GM10266 (cell line): ENCODE data around the gene NAPEPLD.
"Not testable (repeated sequence)": the region's sequence is repeated elsewhere in the genome, so short reads cannot be mapped to it uniquely, and the experiment has no call there.

Source experiments
- DNase-seq: peaks from one replicate; pipeline ENCODE4 v3.0.0; 2012; ENCODE audit errors: extremely low spot score
- TF ChIP-seq, protein P1 (sequence below): IDR thresholded peaks from 2 replicates; pipeline ENCODE4 v1.5.1; 2012; ENCODE audit warnings: mild to moderate bottlenecking, low read depth; ENCODE audit not compliant: control insufficient read depth, insufficient read depth; ENCODE audit errors: missing control alignments

The NAPEPLD gene

DNA sequence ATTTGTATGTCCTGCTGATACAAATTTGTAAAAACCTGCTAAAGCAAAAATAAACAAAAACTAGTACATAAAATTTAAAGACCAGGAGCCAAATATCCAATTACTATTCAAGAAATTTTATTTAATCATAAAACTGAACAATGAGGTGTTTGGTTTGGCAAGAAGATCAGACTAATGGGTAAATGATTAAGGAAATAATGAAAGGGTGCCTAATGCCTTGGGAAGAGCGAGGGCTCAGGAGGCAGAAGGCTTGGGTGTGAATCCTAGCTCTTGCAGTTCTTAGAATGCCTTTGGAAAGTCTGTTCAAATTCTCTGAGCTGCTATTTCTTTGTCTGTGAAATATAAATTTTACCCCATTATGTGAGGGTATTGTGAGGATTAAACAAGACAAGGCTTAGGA lies 32.4 kb downstream of the NAPEPLD start:
- TF ChIP-seq, protein P1, sequence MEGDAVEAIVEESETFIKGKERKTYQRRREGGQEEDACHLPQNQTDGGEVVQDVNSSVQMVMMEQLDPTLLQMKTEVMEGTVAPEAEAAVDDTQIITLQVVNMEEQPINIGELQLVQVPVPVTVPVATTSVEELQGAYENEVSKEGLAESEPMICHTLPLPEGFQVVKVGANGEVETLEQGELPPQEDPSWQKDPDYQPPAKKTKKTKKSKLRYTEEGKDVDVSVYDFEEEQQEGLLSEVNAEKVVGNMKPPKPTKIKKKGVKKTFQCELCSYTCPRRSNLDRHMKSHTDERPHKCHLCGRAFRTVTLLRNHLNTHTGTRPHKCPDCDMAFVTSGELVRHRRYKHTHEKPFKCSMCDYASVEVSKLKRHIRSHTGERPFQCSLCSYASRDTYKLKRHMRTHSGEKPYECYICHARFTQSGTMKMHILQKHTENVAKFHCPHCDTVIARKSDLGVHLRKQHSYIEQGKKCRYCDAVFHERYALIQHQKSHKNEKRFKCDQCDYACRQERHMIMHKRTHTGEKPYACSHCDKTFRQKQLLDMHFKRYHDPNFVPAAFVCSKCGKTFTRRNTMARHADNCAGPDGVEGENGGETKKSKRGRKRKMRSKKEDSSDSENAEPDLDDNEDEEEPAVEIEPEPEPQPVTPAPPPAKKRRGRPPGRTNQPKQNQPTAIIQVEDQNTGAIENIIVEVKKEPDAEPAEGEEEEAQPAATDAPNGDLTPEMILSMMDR = no peak
- DNase-seq = no peak

DNA sequence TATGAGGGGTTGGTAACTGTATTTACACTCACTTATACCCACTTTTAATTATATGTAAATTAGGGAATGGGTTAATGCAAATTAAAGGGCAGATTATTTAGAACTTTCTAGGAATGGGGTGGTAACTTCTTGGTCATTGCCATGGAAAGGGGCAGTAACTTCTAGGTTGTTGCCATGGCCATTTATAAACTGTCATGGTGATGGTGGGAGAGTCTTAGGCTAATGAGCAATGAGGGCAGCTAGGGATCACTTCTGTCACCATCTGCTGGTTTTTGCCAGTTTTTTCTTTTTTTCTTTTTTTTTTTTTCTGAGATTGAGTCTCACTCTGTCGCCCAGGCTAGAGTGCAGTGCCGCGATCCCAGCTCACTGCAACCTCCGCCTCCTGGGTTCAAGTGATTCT lies 33.1 kb downstream of the NAPEPLD start:
- no peak for DNase-seq

DNA sequence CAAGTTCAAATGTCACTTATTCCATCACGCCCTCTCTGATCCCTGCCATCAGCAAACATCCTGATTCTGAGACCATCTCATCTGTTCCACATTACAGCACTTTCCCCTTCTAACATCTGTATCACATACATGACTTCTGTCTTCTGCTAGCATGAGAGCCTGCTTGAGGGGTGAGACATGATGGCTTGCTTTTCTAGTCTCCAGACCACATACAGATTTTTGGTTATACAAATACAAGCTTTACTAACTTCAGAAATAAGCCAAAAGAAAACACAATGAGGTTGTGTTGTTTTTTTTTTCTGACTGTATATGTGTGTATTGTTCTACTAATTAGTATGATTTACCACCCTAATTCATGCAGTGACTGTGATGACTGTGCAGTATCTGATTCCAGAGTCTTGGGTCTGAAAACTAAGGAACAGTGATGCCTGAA lies 34.3 kb downstream of the NAPEPLD start:
- TF ChIP-seq, protein P1 = no peak

More for the DNA sequence above, 33.1 kb downstream of the NAPEPLD start:
- TF ChIP-seq, protein P1 = no peak

DNA sequence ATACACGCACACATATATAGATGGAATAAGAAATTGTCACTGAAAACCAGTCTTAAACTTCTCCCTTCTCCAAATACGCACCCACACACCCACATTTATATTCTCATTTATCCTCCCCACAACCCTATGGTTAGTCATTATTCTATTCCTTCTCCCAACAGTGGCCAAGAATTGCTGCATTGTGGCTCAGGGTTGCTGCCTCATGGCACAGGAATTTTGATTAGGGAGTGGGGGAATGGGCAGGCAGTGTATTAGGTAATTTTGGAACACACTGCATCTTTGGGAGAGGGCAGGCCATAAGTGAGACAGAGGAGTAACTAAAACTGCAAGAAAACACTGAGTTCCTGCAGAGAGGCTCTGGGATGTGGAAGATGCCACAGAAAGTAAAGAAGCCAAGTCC lies 35.7 kb downstream of the NAPEPLD start:
- TF ChIP-seq, protein P1 = no peak
- no peak for DNase-seq

More for the DNA sequence above, 34.3 kb downstream of the NAPEPLD start:
- DNase-seq = no peak

DNA sequence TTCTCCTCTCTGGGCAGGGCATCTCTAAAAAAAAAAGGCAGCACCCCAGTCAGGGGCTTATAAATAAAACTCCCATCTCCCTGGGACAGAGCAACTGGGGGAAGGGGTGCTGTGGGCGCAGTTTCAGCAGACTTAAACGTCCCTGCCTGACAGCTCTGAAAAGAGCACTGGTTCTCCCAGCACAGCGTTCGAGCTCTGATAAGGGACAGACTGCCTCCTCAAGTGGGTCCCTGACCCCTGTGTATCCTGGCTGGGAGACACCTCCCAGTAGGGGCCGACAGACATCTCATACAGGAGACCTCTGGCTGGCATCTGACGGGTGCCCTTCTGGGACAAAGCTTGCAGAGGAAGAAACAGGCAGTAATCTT lies 42.2 kb downstream of the NAPEPLD start:
- DNase-seq = not testable (repeated sequence)

DNA sequence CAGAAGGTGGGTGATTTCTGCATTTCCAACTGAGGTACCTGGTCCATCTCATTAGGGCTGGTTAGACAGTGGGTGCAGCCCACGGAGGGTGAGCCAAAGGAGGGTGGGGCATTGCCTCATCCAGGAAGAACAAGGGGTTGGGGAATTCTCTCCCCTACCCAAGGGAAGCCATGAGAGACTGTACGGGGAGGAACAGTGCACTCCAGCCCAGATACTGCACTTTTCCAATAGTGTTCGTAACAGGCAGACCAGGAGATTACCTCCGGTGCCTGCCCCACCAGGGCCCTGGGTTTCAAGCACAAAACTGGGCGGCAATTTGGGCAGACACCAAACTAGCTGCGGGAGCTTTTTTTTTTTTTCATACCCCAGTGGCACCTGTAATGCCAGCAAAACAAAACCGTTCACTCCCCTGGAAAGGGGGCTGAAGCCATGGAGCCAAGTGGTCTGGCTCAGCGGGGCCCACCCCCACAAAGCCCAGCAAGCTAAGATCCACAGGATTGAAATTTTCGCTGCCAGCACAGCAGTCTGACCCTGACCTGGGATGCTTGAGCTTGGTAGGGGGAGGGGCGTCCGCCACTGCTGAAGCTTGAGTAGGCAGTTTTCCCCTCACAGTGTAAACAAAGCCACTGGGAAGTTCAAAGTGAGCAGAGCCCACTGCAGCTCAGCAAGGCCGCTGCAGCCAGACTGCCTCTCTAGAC lies 42.7 kb downstream of the NAPEPLD start:
- no peak for DNase-seq
- TF ChIP-seq, protein P1 = no peak

DNA sequence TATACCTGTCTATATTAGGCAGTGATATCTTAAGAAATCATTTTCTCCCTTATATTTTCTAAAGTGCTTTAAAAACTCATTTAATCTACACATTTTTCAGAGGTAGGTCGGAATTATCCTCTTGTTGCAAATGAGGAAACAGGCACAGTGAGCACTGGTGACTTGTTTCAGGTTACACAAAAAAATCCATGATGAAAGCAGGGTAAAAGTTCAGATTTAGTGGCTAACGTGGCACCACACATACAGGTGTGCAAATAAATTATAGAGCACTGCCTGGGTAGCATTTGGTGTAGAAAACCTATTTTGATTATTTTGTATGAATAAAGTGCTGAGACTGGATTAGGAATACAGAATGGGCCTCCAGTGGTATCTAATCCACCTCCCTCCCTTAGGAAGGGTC lies 47.4 kb downstream of the NAPEPLD start:
- TF ChIP-seq, protein P1 = no peak
- no peak for DNase-seq

DNA sequence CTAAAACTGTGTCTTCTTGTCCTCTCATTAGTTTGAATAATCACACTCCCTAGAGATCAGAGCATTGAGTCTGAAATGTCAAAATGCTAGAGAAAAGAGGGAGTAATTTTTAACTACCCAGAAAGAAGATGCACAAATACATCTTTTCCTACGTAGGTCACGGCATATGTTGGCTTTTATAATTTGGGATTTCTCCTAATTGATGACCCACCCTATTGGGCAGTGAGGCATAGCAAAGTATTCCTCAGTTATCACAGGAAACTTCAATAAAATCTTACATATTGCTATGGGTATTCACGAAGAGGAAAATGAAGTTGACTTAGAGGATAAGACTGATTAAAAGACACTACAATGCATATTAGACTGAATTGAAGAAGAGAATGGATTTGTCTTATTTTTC lies 48.6 kb downstream of the NAPEPLD start:
- TF ChIP-seq, protein P1 = no peak
- DNase-seq = no peak
